ENCODE measurements around the gene CHKA.

Gene CHKA

GRCh38 chr11:68116974-68117373 is 4.2 kb downstream of the CHKA start:
- TF ChIP-seq POLR2AphosphoS5 (IDR thresholded peaks at IDR 0.05; ENCODE audit: low read depth) = no peak
- no peak for TF ChIP-seq CTCF (IDR thresholded peaks at IDR 0.05; ENCODE audit: insufficient read depth, low read length)
- no peak for TF ChIP-seq REST (IDR thresholded peaks at IDR 0.05; ENCODE audit: insufficient replicate concordance, low read depth)
- TF ChIP-seq SPI1 (IDR thresholded peaks at IDR 0.05; ENCODE audit: borderline replicate concordance, low read depth) = no peak
- no peak for TF ChIP-seq GABPA (IDR thresholded peaks at IDR 0.05; ENCODE audit: low read depth)
- no peak overlapping the region for H3K27ac ChIP-seq (replicated peaks)
- no peak for DNase-seq (ENCODE audit: low read depth in 1 of 2, low spot score in 1 of 2)
- no peaks in the 10 kb centered on the region for H3K27me3 ChIP-seq (ENCODE audit: insufficient read depth, poor library complexity, severe bottlenecking)
- no peak overlapping the region for H3K4me3 ChIP-seq (replicated peaks; ENCODE audit: insufficient read depth, low read length)

GRCh38 chr11:68116126-68116525 is 5.1 kb downstream of the CHKA start:
- H3K27me3 ChIP-seq (ENCODE audit: insufficient read depth, poor library complexity, severe bottlenecking) = no peaks in the 10 kb centered on the region
- TF ChIP-seq REST (IDR thresholded peaks at IDR 0.05; ENCODE audit: insufficient replicate concordance, low read depth) = no peak
- no peak for TF ChIP-seq POLR2AphosphoS5 (IDR thresholded peaks at IDR 0.05; ENCODE audit: low read depth)
- no peak for TF ChIP-seq GABPA (IDR thresholded peaks at IDR 0.05; ENCODE audit: low read depth)
- TF ChIP-seq CTCF (IDR thresholded peaks at IDR 0.05; ENCODE audit: insufficient read depth, low read length) = no peak
- TF ChIP-seq SPI1 (IDR thresholded peaks at IDR 0.05; ENCODE audit: borderline replicate concordance, low read depth) = no peak
- DNase-seq (ENCODE audit: low read depth in 1 of 2, low spot score in 1 of 2) = no peak

GRCh38 chr11:68115285-68115684 is 5.9 kb downstream of the CHKA start:
- Histone ChIP-seq H3K27ac (replicated peaks) (peak overlapping the region; percentile 41), H3K27me3 (ENCODE audit: insufficient read depth, poor library complexity, severe bottlenecking) (no peaks in the 10 kb centered on the region), H3K4me3 (replicated peaks; ENCODE audit: insufficient read depth, low read length) (no peak overlapping the region)
- DNase-seq (ENCODE audit: low read depth in 1 of 2, low spot score in 1 of 2) = peak in 1 of 2 experiments; percentile 70
- TF ChIP-seq POLR2AphosphoS5 (IDR thresholded peaks at IDR 0.05; ENCODE audit: low read depth) (no peak), SPI1 (IDR thresholded peaks at IDR 0.05; ENCODE audit: borderline replicate concordance, low read depth) (peak; percentile 91)

More at GRCh38 chr11:68116126-68116525, 5.1 kb downstream of the CHKA start:
- Histone ChIP-seq H3K27ac (replicated peaks) (no peak overlapping the region), H3K4me3 (replicated peaks; ENCODE audit: insufficient read depth, low read length) (no peak overlapping the region)

GRCh38 chr11:68113986-68114385 is 7.2 kb downstream of the CHKA start:
- DNase-seq (ENCODE audit: low read depth in 1 of 2, low spot score in 1 of 2) = no peak
- H3K27me3 ChIP-seq (ENCODE audit: insufficient read depth, poor library complexity, severe bottlenecking) = no peaks in the 10 kb centered on the region
- TF ChIP-seq REST (IDR thresholded peaks at IDR 0.05; ENCODE audit: insufficient replicate concordance, low read depth) = no peak
- no peak for TF ChIP-seq GABPA (IDR thresholded peaks at IDR 0.05; ENCODE audit: low read depth)
- TF ChIP-seq POLR2AphosphoS5 (IDR thresholded peaks at IDR 0.05; ENCODE audit: low read depth) = no peak
- TF ChIP-seq CTCF (IDR thresholded peaks at IDR 0.05; ENCODE audit: insufficient read depth, low read length) = no peak
- no peak for TF ChIP-seq SPI1 (IDR thresholded peaks at IDR 0.05; ENCODE audit: borderline replicate concordance, low read depth)
- H3K27ac ChIP-seq (replicated peaks) = no peak overlapping the region
- no peak overlapping the region for H3K4me3 ChIP-seq (replicated peaks; ENCODE audit: insufficient read depth, low read length)

Measured in HL-60 (cell line).